Measurements from ENCODE around the gene ERVMER34-1. TPM values are rescaled to one million over a fixed set of nuclear protein-coding genes. Genes with fewer than 3 reads are reported as not detected.

The ERVMER34-1 gene
- total and polyA plus RNA-seq, 11 donors = 2.2 to 6.8 (median 4.6) TPM

DNA sequence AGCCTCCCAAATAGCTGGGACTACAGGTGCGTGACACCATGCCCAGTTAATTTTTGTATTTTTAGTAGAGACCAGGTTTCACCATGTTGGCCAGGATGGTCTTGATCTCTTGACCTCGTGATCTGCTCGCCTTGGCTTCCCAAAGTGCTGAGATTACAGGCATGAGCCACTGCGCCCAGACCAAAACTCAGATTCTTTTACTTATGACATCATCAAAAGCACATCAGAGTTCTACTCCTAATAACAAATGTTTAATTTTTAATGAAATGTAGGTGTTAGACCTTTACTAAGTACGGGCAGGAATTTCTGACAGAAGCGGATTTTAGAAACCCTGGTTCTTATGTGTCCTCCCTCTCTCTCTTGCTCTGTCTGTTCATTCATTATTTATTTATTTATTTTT lies 38.5 kb upstream of the ERVMER34-1 start:
- intact Hi-C loops (cut with DNase I) = no loop called here
- no peaks in the 10 kb centered on the region for H3K4me1 ChIP-seq
- H3K9me3 ChIP-seq = no peaks in the 10 kb centered on the region
- no peak for ATAC-seq
- TF ChIP-seq, protein P1, sequence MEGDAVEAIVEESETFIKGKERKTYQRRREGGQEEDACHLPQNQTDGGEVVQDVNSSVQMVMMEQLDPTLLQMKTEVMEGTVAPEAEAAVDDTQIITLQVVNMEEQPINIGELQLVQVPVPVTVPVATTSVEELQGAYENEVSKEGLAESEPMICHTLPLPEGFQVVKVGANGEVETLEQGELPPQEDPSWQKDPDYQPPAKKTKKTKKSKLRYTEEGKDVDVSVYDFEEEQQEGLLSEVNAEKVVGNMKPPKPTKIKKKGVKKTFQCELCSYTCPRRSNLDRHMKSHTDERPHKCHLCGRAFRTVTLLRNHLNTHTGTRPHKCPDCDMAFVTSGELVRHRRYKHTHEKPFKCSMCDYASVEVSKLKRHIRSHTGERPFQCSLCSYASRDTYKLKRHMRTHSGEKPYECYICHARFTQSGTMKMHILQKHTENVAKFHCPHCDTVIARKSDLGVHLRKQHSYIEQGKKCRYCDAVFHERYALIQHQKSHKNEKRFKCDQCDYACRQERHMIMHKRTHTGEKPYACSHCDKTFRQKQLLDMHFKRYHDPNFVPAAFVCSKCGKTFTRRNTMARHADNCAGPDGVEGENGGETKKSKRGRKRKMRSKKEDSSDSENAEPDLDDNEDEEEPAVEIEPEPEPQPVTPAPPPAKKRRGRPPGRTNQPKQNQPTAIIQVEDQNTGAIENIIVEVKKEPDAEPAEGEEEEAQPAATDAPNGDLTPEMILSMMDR (IDR thresholded peaks at IDR 0.05) = no peak
- TF ChIP-seq POLR2A (IDR thresholded peaks at IDR 0.05) = no peak
- H3K27me3 ChIP-seq = no peaks in the 10 kb centered on the region
- DNase-seq = no peak
- H3K27ac ChIP-seq = no peak overlapping the region
- H3K4me3 ChIP-seq = no peak overlapping the region
- 92 to 96% (median 94%) methylated on average over 6 of the region's 6 CpGs for WGBS, 4 donors
- H3K36me3 ChIP-seq = no peaks in the 10 kb centered on the region

DNA sequence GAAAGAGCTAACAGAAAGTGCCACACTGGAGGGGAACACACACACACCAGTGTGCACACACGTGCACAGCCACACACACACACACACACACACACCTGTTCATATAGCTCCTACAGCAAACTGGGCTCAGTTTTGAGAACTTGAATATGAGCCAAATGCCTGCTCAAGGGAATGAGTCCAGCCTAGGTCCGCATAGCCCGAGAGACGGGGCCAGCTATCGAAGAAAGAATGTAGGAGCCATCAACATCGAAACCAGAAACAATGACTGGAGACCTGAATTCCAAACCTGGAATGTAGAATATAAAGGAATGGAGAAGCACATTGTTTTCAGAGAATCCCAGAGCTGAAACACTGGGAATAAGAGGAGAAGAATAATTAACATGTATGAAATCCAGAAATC lies 37.6 kb upstream of the ERVMER34-1 start:
- Histone ChIP-seq H3K27me3 (no peaks in the 10 kb centered on the region), H3K4me3 (no peak overlapping the region), H3K36me3 (no peaks in the 10 kb centered on the region), H3K9me3 (no peaks in the 10 kb centered on the region), H3K4me1 (no peaks in the 10 kb centered on the region), H3K27ac (no peak overlapping the region)
- DNase-seq = no peak
- intact Hi-C loops (cut with DNase I) = no loop called here
- WGBS, 4 donors = 53 to 65% (median 61%) methylated on average over 6 of the region's 6 CpGs
- TF ChIP-seq POLR2A (IDR thresholded peaks at IDR 0.05) = no peak
- TF ChIP-seq, protein P1 (IDR thresholded peaks at IDR 0.05) = no peak
- ATAC-seq = no peak

DNA sequence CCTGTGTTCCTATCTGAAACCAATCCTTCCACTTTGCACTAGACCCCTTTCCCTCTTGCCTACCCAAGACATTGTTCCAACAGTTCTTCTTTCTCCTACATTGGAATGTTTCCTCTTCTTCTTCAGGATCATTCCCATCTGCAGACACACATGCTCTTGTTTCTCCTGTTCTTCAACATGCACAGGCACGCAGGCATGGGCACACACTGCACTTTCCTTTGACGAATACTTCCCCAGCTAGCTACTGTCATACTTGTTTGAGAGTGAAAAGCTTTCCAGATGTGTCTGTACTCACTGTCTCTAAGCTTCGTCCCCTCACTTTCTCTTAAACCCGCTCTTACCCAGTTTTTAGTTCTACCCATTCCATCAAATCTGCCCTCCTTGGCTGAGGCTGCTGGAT lies 31.8 kb upstream of the ERVMER34-1 start:
- H3K4me3 ChIP-seq = no peak overlapping the region
- H3K4me1 ChIP-seq = peaks cover 0 to 5% (median 0%) of the 10 kb centered on the region in 12 donors
- TF ChIP-seq POLR2A (IDR thresholded peaks at IDR 0.05) = no peak
- TF ChIP-seq, protein P1 (IDR thresholded peaks at IDR 0.05) = no peak
- no peaks in the 10 kb centered on the region for H3K27me3 ChIP-seq
- no peak for ATAC-seq
- no peak for DNase-seq
- intact Hi-C loops (cut with DNase I) = no loop called here
- H3K27ac ChIP-seq = no peak overlapping the region
- no peaks in the 10 kb centered on the region for H3K36me3 ChIP-seq
- WGBS, 4 donors = 90 to 98% (median 92%) methylated on average over 4 of the region's 4 CpGs
- H3K9me3 ChIP-seq = peaks cover 0 to 8% (median 0%) of the 10 kb centered on the region in 12 donors

DNA sequence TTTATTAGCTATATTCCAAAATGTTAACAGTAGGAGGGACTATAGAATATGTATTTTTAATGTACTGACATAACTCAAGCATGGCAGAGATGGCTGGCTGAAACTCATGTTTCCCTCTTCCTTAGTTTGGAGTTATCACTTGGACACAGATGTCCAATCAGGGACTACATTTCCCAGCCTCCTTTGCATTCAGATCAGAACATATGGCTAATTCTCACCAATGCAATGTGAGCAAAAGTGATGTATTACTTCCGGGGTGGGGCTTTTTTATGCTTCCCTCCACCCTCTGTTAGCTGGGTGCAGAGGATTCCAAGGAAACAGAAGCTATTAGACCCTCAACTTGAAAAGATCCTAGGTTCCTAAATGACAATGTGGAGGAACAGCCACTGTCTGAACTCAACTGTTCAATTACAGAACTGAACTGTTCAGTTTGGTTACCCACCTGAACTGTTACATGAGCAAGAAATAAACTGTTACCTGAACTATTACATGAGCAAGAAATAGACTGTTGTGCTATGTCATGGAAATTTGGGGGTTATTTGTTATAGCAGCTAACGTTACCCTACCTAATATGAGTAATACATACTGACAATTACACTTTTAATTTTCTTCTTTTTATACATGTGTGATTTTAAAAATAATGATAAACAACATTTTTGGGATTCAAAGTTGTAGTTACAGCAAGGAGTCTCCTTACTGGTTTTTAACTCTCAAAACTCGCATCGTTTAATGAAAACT lies 29.6 kb upstream of the ERVMER34-1 start:
- peaks cover 0 to 5% (median 0%) of the 10 kb centered on the region in 12 donors for H3K4me1 ChIP-seq
- 85 to 93% (median 91%) methylated on average over 4 of the region's 4 CpGs for WGBS, 4 donors
- ATAC-seq = no peak
- DNase-seq = no peak
- H3K27me3 ChIP-seq = no peaks in the 10 kb centered on the region
- no peaks in the 10 kb centered on the region for H3K36me3 ChIP-seq
- no peak for TF ChIP-seq POLR2A (IDR thresholded peaks at IDR 0.05)
- TF ChIP-seq, protein P1 (IDR thresholded peaks at IDR 0.05) = no peak
- H3K27ac ChIP-seq = no peak overlapping the region
- H3K9me3 ChIP-seq = peaks cover 0 to 8% (median 0%) of the 10 kb centered on the region in 12 donors
- no peak overlapping the region for H3K4me3 ChIP-seq
- intact Hi-C loops (cut with DNase I) = no loop called here

Data from heart left ventricle (tissue), 16 donors.